H7 (cell line): ENCODE data around the gene FAM53A. TPM values are rescaled to one million over a fixed set of nuclear protein-coding genes. Genes with fewer than 3 reads are reported as not detected.

Source experiments
- DNase-seq: peaks from one replicate; pipeline ENCODE4 v3.0.0; 2012
- H3K27me3 ChIP-seq: 2 replicates; pipeline ENCODE4 v1.6.0; 2011; ENCODE audit warnings: mild to moderate bottlenecking, low read length; ENCODE audit not compliant: control insufficient read depth, insufficient read depth
- H3K36me3 ChIP-seq: replicated peaks from 2 replicates; pipeline ENCODE4 v1.5.1; 2011; ENCODE audit warnings: low read length; ENCODE audit not compliant: control insufficient read depth, insufficient read depth
- H3K4me3 ChIP-seq: 2 replicates; pipeline ENCODE4 v1.5.1; 2011; ENCODE audit warnings: low read depth, mild to moderate bottlenecking, control low read depth, low read length, moderate library complexity; ENCODE audit not compliant: insufficient read depth
- total RNA-seq: library from RNA; depleted of rRNA; stranded (reverse); fragments of >200 nt; shearing (Covaris generic); gene quantifications from 2 replicates; pipeline ENCODE4 v1.2.3, GENCODE V29; 2014; rRNA removed

Gene FAM53A
- 7.4 and 24.5 TPM in 2 replicates for total RNA-seq

GRCh38 chr4:1683736-1684505 lies at the start of gene FAM53A:
Gene FAM53A, minus strand, starts transcription at chr4:1684313. Its CDS starts 15,572 bp downstream, at chr4:1668741.
- no peaks in the 10 kb centered on the region for H3K36me3 ChIP-seq
- H3K4me3 ChIP-seq, result peak within 1 kb of the TSS; percentile 59
- H3K27me3 ChIP-seq, result peaks cover 15% of the 10 kb centered on the region
- DNase-seq, result peak; percentile 99

DNA sequence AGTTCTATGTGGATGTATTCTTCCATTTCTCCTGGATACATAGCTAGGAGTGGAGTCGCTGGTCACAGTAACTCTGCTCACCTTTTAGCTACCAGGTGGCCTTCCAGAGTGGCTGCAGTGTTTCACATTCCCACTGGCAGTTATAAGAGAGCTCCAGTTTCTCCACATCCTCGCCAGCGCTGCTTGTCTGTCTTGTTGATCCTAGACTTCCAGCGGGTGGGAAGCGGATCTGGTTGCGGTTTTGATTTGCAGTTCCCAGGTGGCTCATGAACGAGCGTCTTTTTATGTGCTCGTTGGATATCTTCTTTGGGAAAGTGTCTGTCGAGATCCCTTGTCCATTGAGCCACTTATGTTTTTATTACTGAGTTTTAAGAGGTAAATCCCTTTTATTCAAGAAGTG lies 48.8 kb upstream of the FAM53A start:
- Histone ChIP-seq H3K36me3 (peaks cover 62% of the 10 kb centered on the region), H3K4me3 (no peak overlapping the region), H3K27me3 (no peaks in the 10 kb centered on the region)
- DNase-seq, result no peak

DNA sequence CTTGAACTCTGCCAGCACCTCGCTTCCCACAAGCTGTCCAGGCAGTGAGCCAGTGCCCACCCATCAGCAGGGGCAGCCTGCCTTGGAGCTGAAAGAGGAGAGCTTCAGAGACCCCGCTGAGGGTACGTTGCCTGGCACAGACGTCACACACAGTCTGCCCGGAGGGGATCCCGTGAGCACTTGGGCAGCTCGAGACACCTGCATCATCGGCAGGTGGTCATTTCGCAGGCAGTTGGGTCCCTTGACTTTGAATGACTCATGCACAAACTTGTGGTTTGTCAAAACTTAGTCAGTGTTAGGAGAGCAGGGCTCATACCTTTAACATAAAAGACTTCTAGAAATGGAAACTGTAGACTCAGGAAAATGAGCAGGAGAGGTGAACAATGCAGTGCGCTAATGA lies 47.1 kb upstream of the FAM53A start:
- no peaks in the 10 kb centered on the region for H3K27me3 ChIP-seq
- DNase-seq, result no peak
- H3K4me3 ChIP-seq, result no peak overlapping the region
- peaks cover 63% of the 10 kb centered on the region for H3K36me3 ChIP-seq

DNA sequence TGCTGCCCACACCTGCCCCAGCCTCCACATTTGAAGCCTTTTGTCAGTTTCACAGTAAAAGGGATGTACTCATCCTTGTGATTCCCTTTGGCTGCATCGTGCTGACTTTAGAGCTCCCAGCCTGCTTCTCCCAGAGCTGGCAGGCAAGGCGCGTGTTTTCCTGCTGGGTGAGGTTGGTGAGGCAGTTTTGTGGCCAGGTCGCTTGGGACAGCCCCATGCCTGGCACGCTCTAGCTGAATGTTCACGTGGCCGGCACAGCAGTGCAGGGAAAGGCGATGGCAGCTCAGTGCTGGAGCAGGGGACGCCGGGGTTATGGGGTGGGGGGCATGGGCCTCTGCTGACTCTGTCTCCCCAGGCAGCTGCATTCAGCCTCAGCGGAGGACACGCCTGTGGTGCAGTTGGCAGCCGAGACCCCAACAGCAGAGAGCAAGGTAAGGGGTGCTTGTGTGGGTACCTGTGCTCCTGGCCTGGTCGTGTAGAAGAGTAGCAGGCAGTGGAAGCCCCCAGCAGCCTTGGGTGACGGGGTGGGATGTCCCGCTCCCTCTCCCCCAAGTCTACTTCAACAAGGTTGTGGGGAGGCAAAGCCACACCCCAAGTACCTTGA lies 46.5 kb upstream of the FAM53A start:
- DNase-seq, result no peak
- H3K4me3 ChIP-seq, result no peak overlapping the region
- H3K36me3 ChIP-seq, result peaks cover 65% of the 10 kb centered on the region
- H3K27me3 ChIP-seq, result no peaks in the 10 kb centered on the region

- peak; percentile 60 for DNase-seq
- Histone ChIP-seq H3K4me3 (no peak overlapping the region), H3K27me3 (no peaks in the 10 kb centered on the region), H3K36me3 (peaks cover 62% of the 10 kb centered on the region)
Observed at GRCh38 chr4:1728061-1728980, 44.2 kb upstream of the FAM53A start.

DNA sequence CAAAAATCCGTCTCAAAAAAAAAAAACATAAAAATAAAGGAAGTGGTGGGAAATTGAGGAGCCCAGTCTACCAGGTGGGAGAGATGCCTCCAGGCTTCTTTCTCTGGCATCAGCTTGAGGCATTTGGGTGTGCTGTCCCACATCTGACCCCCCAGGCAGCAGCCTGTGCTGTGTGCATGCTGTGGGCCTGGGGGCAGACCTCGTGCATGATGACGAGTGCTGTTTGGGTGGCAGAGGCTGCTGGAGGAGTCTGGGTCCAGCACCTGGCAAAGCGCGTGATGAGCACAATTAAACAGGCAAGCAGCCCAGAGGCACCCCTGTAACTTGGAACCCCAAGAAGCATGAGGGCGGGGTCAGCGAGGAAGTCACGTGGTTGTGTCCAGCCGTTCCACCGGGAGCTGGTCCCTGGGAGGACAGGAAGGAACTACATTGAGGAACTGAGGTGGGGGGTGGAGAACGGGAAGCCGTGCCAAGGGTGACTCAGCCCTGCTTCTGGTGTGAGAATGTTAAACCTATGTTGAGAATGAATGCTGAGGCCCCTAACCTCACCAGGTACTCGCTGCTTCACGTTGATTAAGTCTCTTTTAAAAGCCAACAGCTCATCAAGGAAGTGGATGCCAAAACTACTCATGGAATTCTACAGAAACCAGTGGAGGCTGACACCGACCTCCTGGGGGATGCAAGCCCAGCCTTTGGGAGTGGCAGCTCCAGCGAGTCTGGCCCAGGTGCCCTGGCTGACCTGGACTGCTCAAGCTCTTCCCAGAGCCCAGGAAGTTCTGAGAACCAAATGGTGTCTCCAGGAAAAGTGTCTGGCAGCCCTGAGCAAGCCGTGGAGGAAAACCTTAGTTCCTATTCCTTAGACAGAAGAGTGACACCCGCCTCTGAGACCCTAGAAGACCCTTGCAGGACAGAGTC lies 43.3 kb upstream of the FAM53A start:
- Histone ChIP-seq H3K27me3 (no peaks in the 10 kb centered on the region), H3K4me3 (no peak overlapping the region), H3K36me3 (peaks cover 62% of the 10 kb centered on the region)
- peak; percentile 21 for DNase-seq

- H3K36me3 ChIP-seq, result peaks cover 59% of the 10 kb centered on the region
- no peak overlapping the region for H3K4me3 ChIP-seq
- no peaks in the 10 kb centered on the region for H3K27me3 ChIP-seq
- DNase-seq, result peak; percentile 96
Observed at GRCh38 chr4:1726146-1726934, 42.2 kb upstream of the FAM53A start.

GRCh38 chr4:1725521-1725920 lies 41.4 kb upstream of the FAM53A start:
- no peaks in the 10 kb centered on the region for H3K27me3 ChIP-seq
- H3K4me3 ChIP-seq, result no peak overlapping the region
- peak; percentile 39 for DNase-seq
- peaks cover 51% of the 10 kb centered on the region for H3K36me3 ChIP-seq

DNA sequence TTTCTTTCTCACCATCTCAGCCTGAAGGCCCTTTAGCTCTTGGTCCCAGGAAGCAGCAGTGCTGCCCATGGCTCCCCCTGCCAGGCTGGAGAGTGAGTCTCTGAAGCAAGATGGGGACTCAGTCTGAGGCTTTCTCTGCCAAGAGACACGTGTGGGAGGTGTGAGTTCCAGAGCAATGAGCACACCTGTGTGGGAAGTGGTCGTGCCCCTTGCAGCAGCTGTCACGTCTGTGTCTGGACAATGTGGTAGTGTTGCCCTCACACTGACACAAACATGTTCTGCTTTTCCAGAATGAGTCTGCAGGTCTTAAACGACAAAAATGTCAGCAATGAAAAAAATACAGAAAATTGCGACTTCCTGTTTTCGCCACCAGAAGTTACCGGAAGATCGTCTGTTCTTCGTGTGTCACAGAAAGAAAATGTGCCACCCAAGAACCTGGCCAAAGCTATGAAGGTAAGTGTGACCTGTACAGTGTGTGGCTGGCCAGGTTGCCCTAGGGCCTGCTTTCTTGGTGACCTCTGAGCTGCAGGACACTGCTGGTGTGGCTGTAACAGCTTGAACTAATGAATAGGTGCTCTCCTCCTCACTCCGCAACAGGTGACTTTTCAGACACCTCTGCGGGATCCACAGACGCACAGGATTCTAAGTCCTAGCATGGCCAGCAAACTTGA lies 39.2 kb upstream of the FAM53A start:
- Histone ChIP-seq H3K4me3 (no peak overlapping the region), H3K36me3 (peaks cover 39% of the 10 kb centered on the region), H3K27me3 (no peaks in the 10 kb centered on the region)
- peak; percentile 14 for DNase-seq

DNA sequence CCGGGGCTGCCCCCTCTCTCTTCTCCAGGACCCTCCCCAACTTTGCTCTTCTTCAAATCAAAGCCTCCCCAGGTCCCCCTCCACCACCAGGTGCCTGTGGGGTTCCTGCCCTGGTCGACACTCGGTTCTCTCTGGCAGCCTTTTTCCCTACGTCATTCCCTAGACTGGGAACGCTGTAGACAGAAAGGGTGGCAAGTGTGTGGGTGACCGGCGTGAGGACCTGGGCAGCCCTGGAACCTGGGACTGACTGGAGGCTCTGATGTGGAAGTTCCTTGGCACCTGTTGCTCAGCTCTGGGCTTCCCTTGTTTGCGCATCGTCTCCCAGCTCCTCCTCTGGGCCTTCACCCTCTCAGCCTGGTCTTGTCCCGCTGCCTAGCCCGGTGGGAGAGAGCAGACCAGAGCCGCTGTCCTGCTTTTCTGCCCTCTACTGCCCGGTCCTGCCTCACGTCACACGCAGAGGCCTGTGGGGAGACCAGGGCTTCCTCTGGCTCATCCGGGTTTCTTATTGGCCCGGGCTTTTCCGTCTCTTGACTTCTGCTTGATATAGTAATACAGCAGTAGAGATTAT lies 38.5 kb upstream of the FAM53A start:
- Histone ChIP-seq H3K27me3 (no peaks in the 10 kb centered on the region), H3K36me3 (peaks cover 35% of the 10 kb centered on the region), H3K4me3 (peak overlapping the region; percentile 98)
- DNase-seq, result peak; percentile 54

DNA sequence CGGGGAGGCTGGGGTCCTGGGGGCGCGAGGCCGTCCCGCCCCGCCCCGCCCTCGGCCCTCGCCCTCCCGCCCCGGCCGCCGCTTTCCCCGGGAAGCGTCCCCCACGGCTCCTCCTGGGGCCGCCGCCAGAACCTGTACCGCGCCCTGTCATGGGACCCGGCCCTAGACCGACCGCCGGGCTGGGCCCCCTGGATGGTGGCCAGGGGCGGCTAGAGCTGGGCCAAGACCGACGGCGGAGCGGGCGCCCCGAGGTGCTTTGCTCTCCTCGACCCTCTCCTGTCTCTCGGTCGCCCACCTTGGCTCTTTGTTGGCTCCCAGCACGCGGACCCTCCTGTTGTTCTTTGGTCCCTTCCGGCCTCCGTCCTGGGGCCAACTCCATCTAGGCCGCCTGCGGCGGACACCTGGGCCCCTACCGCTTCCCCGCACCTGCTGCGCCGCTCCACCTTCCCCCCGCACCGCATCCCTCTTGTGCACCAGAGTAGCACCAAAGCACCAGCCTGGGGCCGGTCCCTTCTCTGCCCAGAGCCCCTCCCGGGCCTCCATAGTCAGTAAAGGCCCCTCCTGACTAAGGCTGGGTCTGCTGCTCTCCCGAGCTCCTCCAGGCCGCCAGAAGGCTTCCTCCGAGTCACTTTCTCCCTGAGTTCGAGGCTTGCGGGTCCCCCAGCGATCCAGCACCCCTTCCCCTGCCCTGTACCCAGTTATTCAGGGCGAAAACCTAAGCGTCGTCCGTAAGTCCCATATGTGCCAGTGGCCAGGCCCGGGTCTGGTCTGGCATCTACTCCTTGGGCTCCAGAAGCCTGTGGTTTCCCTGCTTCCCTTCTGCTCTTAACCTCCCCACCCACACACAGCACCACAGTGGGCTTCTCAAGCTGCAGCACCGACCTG lies 37.8 kb upstream of the FAM53A start:
- Histone ChIP-seq H3K36me3 (peaks cover 28% of the 10 kb centered on the region), H3K4me3 (peak overlapping the region; percentile 98), H3K27me3 (no peaks in the 10 kb centered on the region)
- peak; percentile 67 for DNase-seq
